Measurements from ENCODE around the gene ROR1.

ROR1 gene

GRCh38 chr1:63746129-63746864, 27.5 kb upstream of the ROR1 start:
- H3K36me3 ChIP-seq (ENCODE audit: control insufficient read depth, insufficient read depth, low read length) = no peaks in the 10 kb centered on the region
- H3K4me1 ChIP-seq (ENCODE audit: control insufficient read depth, insufficient read depth, low read length) = no peaks in the 10 kb centered on the region
- no peak overlapping the region for H3K9ac ChIP-seq (ENCODE audit: low read length)
- H3K27me3 ChIP-seq (ENCODE audit: control insufficient read depth, insufficient read depth, low read length) = no peaks in the 10 kb centered on the region
- H3K9me3 ChIP-seq (ENCODE audit: control insufficient read depth, low read length) = no peaks in the 10 kb centered on the region
- H3K4me3 ChIP-seq (ENCODE audit: low read length) = no peak overlapping the region

GRCh38 chr1:63747445-63747844, 26.4 kb upstream of the ROR1 start:
- no peak overlapping the region for H3K4me3 ChIP-seq (ENCODE audit: low read length)
- no peaks in the 10 kb centered on the region for H3K27me3 ChIP-seq (ENCODE audit: control insufficient read depth, insufficient read depth, low read length)
- H3K9me3 ChIP-seq (ENCODE audit: control insufficient read depth, low read length) = no peaks in the 10 kb centered on the region
- H3K4me1 ChIP-seq (ENCODE audit: control insufficient read depth, insufficient read depth, low read length) = no peaks in the 10 kb centered on the region
- no peaks in the 10 kb centered on the region for H3K36me3 ChIP-seq (ENCODE audit: control insufficient read depth, insufficient read depth, low read length)
- no peak overlapping the region for H3K9ac ChIP-seq (ENCODE audit: low read length)

- Histone ChIP-seq H3K9ac (ENCODE audit: low read length) (no peak overlapping the region), H3K4me1 (ENCODE audit: control insufficient read depth, insufficient read depth, low read length) (no peaks in the 10 kb centered on the region), H3K27me3 (ENCODE audit: control insufficient read depth, insufficient read depth, low read length) (no peaks in the 10 kb centered on the region), H3K9me3 (ENCODE audit: control insufficient read depth, low read length) (no peaks in the 10 kb centered on the region), H3K4me3 (ENCODE audit: low read length) (no peak overlapping the region), H3K36me3 (ENCODE audit: control insufficient read depth, insufficient read depth, low read length) (no peaks in the 10 kb centered on the region)
Observed at GRCh38 chr1:63748046-63748580, 25.7 kb upstream of the ROR1 start.

- no peak overlapping the region for H3K4me3 ChIP-seq (ENCODE audit: low read length)
- no peaks in the 10 kb centered on the region for H3K9me3 ChIP-seq (ENCODE audit: control insufficient read depth, low read length)
- H3K27me3 ChIP-seq (ENCODE audit: control insufficient read depth, insufficient read depth, low read length) = no peaks in the 10 kb centered on the region
- H3K36me3 ChIP-seq (ENCODE audit: control insufficient read depth, insufficient read depth, low read length) = no peaks in the 10 kb centered on the region
- no peak overlapping the region for H3K9ac ChIP-seq (ENCODE audit: low read length)
- H3K4me1 ChIP-seq (ENCODE audit: control insufficient read depth, insufficient read depth, low read length) = no peaks in the 10 kb centered on the region
Observed at GRCh38 chr1:63748641-63749040, 25.2 kb upstream of the ROR1 start.

GRCh38 chr1:63750721-63751120, 23.1 kb upstream of the ROR1 start:
- H3K4me3 ChIP-seq (ENCODE audit: low read length) = no peak overlapping the region
- H3K9me3 ChIP-seq (ENCODE audit: control insufficient read depth, low read length) = no peaks in the 10 kb centered on the region
- H3K36me3 ChIP-seq (ENCODE audit: control insufficient read depth, insufficient read depth, low read length) = no peaks in the 10 kb centered on the region
- no peaks in the 10 kb centered on the region for H3K27me3 ChIP-seq (ENCODE audit: control insufficient read depth, insufficient read depth, low read length)
- H3K9ac ChIP-seq (ENCODE audit: low read length) = no peak overlapping the region
- no peaks in the 10 kb centered on the region for H3K4me1 ChIP-seq (ENCODE audit: control insufficient read depth, insufficient read depth, low read length)

GRCh38 chr1:63752176-63752575, 21.6 kb upstream of the ROR1 start:
- no peak overlapping the region for H3K4me3 ChIP-seq (ENCODE audit: low read length)
- H3K9ac ChIP-seq (ENCODE audit: low read length) = no peak overlapping the region
- H3K36me3 ChIP-seq (ENCODE audit: control insufficient read depth, insufficient read depth, low read length) = no peaks in the 10 kb centered on the region
- H3K27me3 ChIP-seq (ENCODE audit: control insufficient read depth, insufficient read depth, low read length) = no peaks in the 10 kb centered on the region
- H3K9me3 ChIP-seq (ENCODE audit: control insufficient read depth, low read length) = no peaks in the 10 kb centered on the region
- no peaks in the 10 kb centered on the region for H3K4me1 ChIP-seq (ENCODE audit: control insufficient read depth, insufficient read depth, low read length)

GRCh38 chr1:63753591-63753990, 20.2 kb upstream of the ROR1 start:
- H3K4me1 ChIP-seq (ENCODE audit: control insufficient read depth, insufficient read depth, low read length) = no peaks in the 10 kb centered on the region
- H3K9ac ChIP-seq (ENCODE audit: low read length) = no peak overlapping the region
- no peaks in the 10 kb centered on the region for H3K27me3 ChIP-seq (ENCODE audit: control insufficient read depth, insufficient read depth, low read length)
- H3K9me3 ChIP-seq (ENCODE audit: control insufficient read depth, low read length) = no peaks in the 10 kb centered on the region
- H3K36me3 ChIP-seq (ENCODE audit: control insufficient read depth, insufficient read depth, low read length) = no peaks in the 10 kb centered on the region
- no peak overlapping the region for H3K4me3 ChIP-seq (ENCODE audit: low read length)

GRCh38 chr1:63756839-63757238, 17.0 kb upstream of the ROR1 start:
- Histone ChIP-seq H3K27me3 (ENCODE audit: control insufficient read depth, insufficient read depth, low read length) (no peaks in the 10 kb centered on the region), H3K9me3 (ENCODE audit: control insufficient read depth, low read length) (no peaks in the 10 kb centered on the region), H3K4me1 (ENCODE audit: control insufficient read depth, insufficient read depth, low read length) (no peaks in the 10 kb centered on the region), H3K4me3 (ENCODE audit: low read length) (no peak overlapping the region), H3K9ac (ENCODE audit: low read length) (no peak overlapping the region), H3K36me3 (ENCODE audit: control insufficient read depth, insufficient read depth, low read length) (no peaks in the 10 kb centered on the region)

GRCh38 chr1:63757334-63757733, 16.5 kb upstream of the ROR1 start:
- Histone ChIP-seq H3K9me3 (ENCODE audit: control insufficient read depth, low read length) (no peaks in the 10 kb centered on the region), H3K36me3 (ENCODE audit: control insufficient read depth, insufficient read depth, low read length) (no peaks in the 10 kb centered on the region), H3K4me3 (ENCODE audit: low read length) (no peak overlapping the region), H3K27me3 (ENCODE audit: control insufficient read depth, insufficient read depth, low read length) (no peaks in the 10 kb centered on the region), H3K4me1 (ENCODE audit: control insufficient read depth, insufficient read depth, low read length) (no peaks in the 10 kb centered on the region), H3K9ac (ENCODE audit: low read length) (no peak overlapping the region)

- no peaks in the 10 kb centered on the region for H3K9me3 ChIP-seq (ENCODE audit: control insufficient read depth, low read length)
- no peak overlapping the region for H3K4me3 ChIP-seq (ENCODE audit: low read length)
- H3K36me3 ChIP-seq (ENCODE audit: control insufficient read depth, insufficient read depth, low read length) = no peaks in the 10 kb centered on the region
- H3K4me1 ChIP-seq (ENCODE audit: control insufficient read depth, insufficient read depth, low read length) = no peaks in the 10 kb centered on the region
- no peaks in the 10 kb centered on the region for H3K27me3 ChIP-seq (ENCODE audit: control insufficient read depth, insufficient read depth, low read length)
- no peak overlapping the region for H3K9ac ChIP-seq (ENCODE audit: low read length)
Observed at GRCh38 chr1:63758791-63759190, 15.0 kb upstream of the ROR1 start.

GRCh38 chr1:63759778-63760177, 14.0 kb upstream of the ROR1 start:
- Histone ChIP-seq H3K4me1 (ENCODE audit: control insufficient read depth, insufficient read depth, low read length) (no peaks in the 10 kb centered on the region), H3K36me3 (ENCODE audit: control insufficient read depth, insufficient read depth, low read length) (no peaks in the 10 kb centered on the region), H3K9ac (ENCODE audit: low read length) (no peak overlapping the region), H3K4me3 (ENCODE audit: low read length) (no peak overlapping the region), H3K9me3 (ENCODE audit: control insufficient read depth, low read length) (no peaks in the 10 kb centered on the region), H3K27me3 (ENCODE audit: control insufficient read depth, insufficient read depth, low read length) (no peaks in the 10 kb centered on the region)

GRCh38 chr1:63770381-63770780, 3.4 kb upstream of the ROR1 start:
- Histone ChIP-seq H3K4me1 (ENCODE audit: control insufficient read depth, insufficient read depth, low read length) (peaks cover 13% of the 10 kb centered on the region), H3K9me3 (ENCODE audit: control insufficient read depth, low read length) (no peaks in the 10 kb centered on the region), H3K4me3 (ENCODE audit: low read length) (no peak overlapping the region), H3K27me3 (ENCODE audit: control insufficient read depth, insufficient read depth, low read length) (no peaks in the 10 kb centered on the region), H3K36me3 (ENCODE audit: control insufficient read depth, insufficient read depth, low read length) (no peaks in the 10 kb centered on the region), H3K9ac (ENCODE audit: low read length) (no peak overlapping the region)

- no peaks in the 10 kb centered on the region for H3K36me3 ChIP-seq (ENCODE audit: control insufficient read depth, insufficient read depth, low read length)
- H3K27me3 ChIP-seq (ENCODE audit: control insufficient read depth, insufficient read depth, low read length) = no peaks in the 10 kb centered on the region
- H3K4me3 ChIP-seq (ENCODE audit: low read length) = no peak overlapping the region
- no peak overlapping the region for H3K9ac ChIP-seq (ENCODE audit: low read length)
- H3K9me3 ChIP-seq (ENCODE audit: control insufficient read depth, low read length) = no peaks in the 10 kb centered on the region
- H3K4me1 ChIP-seq (ENCODE audit: control insufficient read depth, insufficient read depth, low read length) = peaks cover 22% of the 10 kb centered on the region
Observed at GRCh38 chr1:63772201-63772600, 1.6 kb upstream of the ROR1 start.
